ENCODE data around the gene LEFTY1.
"Not testable (repeated sequence)": the region's sequence is repeated elsewhere in the genome, so short reads cannot be mapped to it uniquely, and the experiment has no call there.

The LEFTY1 gene

GRCh38 chr1:225888898-225889601 is at the start of gene LEFTY1:
Gene LEFTY1 (minus strand): TSS chr1:225889146. CDS start chr1:225889066, 80 bp downstream.
- no peaks in the 10 kb centered on the region for H3K27me3 Mint-ChIP-seq
- ATAC-seq (ENCODE audit: low read depth) (no peak), DNase-seq (ENCODE audit: low spot score in 2 of 2) (no peak)
- H3K4me3 Mint-ChIP-seq, result no peak within 1 kb of the TSS
- H3K9me3 Mint-ChIP-seq, result no peaks in the 10 kb centered on the region
- no peak within 1 kb of the TSS for H3K27ac Mint-ChIP-seq
- no peaks in the 10 kb centered on the region for H3K36me3 Mint-ChIP-seq
- H3K4me1 Mint-ChIP-seq, result peaks cover 3% of the 10 kb centered on the region

GRCh38 chr1:225937048-225937968 is 48.4 kb upstream of the LEFTY1 start:
- Mint-ChIP-seq H3K27ac (no peak overlapping the region), H3K27me3 (no peaks in the 10 kb centered on the region), H3K9me3 (no peaks in the 10 kb centered on the region), H3K4me3 (no peak overlapping the region), H3K36me3 (no peaks in the 10 kb centered on the region), H3K4me1 (no peaks in the 10 kb centered on the region)
- no peak for DNase-seq (ENCODE audit: low spot score in 2 of 2)
- ATAC-seq (ENCODE audit: low read depth), result no peak

GRCh38 chr1:225936523-225936922 is 47.6 kb upstream of the LEFTY1 start:
- Mint-ChIP-seq H3K36me3 (no peaks in the 10 kb centered on the region), H3K27ac (no peak overlapping the region), H3K4me3 (no peak overlapping the region), H3K9me3 (no peaks in the 10 kb centered on the region), H3K4me1 (no peaks in the 10 kb centered on the region), H3K27me3 (no peaks in the 10 kb centered on the region)
- DNase-seq (ENCODE audit: low spot score in 2 of 2) (no peak), ATAC-seq (ENCODE audit: low read depth) (no peak)

DNA sequence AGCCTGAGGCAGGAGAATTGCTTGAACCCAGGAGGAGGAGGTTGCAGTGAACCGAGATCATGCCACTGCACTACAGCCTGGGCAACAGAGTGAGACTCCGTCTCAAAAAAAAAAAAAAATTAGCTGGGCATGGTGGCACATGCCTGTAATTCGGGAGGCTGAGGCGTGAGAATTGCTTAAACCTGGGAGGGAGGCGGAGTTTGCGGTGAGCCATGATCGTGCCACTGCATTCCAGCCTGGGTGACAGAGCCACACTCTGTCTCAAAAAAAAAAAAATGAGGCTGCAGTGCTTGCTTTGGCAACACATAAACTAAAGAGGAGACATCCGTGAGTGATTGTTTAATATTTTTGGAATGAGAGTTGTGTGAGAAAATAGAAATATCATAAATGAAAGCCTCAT is 47.1 kb upstream of the LEFTY1 start:
- DNase-seq (ENCODE audit: low spot score in 2 of 2); H3K27ac Mint-ChIP-seq; H3K4me3 Mint-ChIP-seq; H3K36me3 Mint-ChIP-seq; H3K9me3 Mint-ChIP-seq; H3K4me1 Mint-ChIP-seq; ATAC-seq (ENCODE audit: low read depth); H3K27me3 Mint-ChIP-seq: not testable (repeated sequence)

- Mint-ChIP-seq H3K36me3 (no peaks in the 10 kb centered on the region), H3K27ac (no peak overlapping the region), H3K4me3 (no peak overlapping the region), H3K27me3 (no peaks in the 10 kb centered on the region), H3K9me3 (no peaks in the 10 kb centered on the region), H3K4me1 (no peaks in the 10 kb centered on the region)
- DNase-seq (ENCODE audit: low spot score in 2 of 2) (no peak), ATAC-seq (ENCODE audit: low read depth) (no peak)
Measured at GRCh38 chr1:225934711-225935110, 45.8 kb upstream of the LEFTY1 start.

- Mint-ChIP-seq H3K4me1 (no peaks in the 10 kb centered on the region), H3K9me3 (no peaks in the 10 kb centered on the region), H3K27ac (no peak overlapping the region), H3K27me3 (no peaks in the 10 kb centered on the region), H3K4me3 (no peak overlapping the region), H3K36me3 (no peaks in the 10 kb centered on the region)
- ATAC-seq (ENCODE audit: low read depth) (no peak), DNase-seq (ENCODE audit: low spot score in 2 of 2) (no peak)
Measured at GRCh38 chr1:225933072-225933471, 44.1 kb upstream of the LEFTY1 start.

GRCh38 chr1:225931270-225932136 is 42.6 kb upstream of the LEFTY1 start:
- Mint-ChIP-seq H3K4me1 (no peaks in the 10 kb centered on the region), H3K9me3 (no peaks in the 10 kb centered on the region), H3K36me3 (no peaks in the 10 kb centered on the region), H3K27ac (no peak overlapping the region), H3K4me3 (no peak overlapping the region), H3K27me3 (no peaks in the 10 kb centered on the region)
- DNase-seq (ENCODE audit: low spot score in 2 of 2) (no peak), ATAC-seq (ENCODE audit: low read depth) (no peak)

DNA sequence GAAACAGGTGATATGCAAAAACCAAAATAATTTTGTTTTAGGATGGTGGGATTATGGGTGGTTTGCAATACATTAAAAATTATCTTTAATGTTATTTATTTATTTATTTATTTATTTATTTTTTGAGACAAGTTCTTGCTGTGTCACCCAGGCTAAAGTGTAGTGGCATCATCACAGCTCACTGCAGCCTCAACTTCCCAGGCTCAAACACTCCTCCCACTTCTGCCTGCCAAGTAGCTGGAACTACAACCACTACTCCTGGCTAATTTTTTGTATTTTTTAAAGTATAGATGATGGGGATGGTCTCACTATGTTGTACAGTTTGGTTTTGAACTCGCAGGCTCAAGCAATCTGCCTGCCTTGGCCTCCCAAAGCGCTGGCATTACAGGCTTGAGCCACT is 41.6 kb upstream of the LEFTY1 start:
- no peak overlapping the region for H3K4me3 Mint-ChIP-seq
- H3K4me1 Mint-ChIP-seq, result no peaks in the 10 kb centered on the region
- DNase-seq (ENCODE audit: low spot score in 2 of 2) (no peak), ATAC-seq (ENCODE audit: low read depth) (no peak)
- H3K9me3 Mint-ChIP-seq, result no peaks in the 10 kb centered on the region
- H3K27ac Mint-ChIP-seq, result no peak overlapping the region
- H3K27me3 Mint-ChIP-seq, result no peaks in the 10 kb centered on the region
- H3K36me3 Mint-ChIP-seq, result no peaks in the 10 kb centered on the region

DNA sequence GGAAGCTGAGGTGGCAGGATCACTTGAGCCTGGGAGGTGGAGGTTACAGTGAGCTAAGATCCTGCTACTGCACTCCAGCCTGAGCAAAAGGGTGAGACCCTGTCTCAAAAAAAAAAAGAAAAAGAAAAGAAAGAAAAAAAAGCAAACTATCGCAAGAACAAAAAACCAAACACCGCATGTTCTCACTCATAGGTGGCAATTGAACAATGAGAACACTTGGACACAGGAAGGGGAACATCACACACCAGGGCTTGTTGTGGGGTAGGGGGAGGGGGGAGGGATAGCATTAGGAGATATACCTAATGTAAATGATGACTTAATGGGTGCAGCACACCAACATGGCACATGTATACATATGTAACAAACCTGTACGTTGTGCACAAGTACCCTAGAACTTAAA is 40.5 kb upstream of the LEFTY1 start:
- not testable (repeated sequence) for ATAC-seq (ENCODE audit: low read depth); H3K4me1 Mint-ChIP-seq; H3K4me3 Mint-ChIP-seq; H3K27me3 Mint-ChIP-seq; DNase-seq (ENCODE audit: low spot score in 2 of 2); H3K36me3 Mint-ChIP-seq; H3K9me3 Mint-ChIP-seq; H3K27ac Mint-ChIP-seq

- ATAC-seq (ENCODE audit: low read depth) (no peak), DNase-seq (ENCODE audit: low spot score in 2 of 2) (no peak)
- Mint-ChIP-seq H3K27ac (no peak overlapping the region), H3K4me1 (no peaks in the 10 kb centered on the region), H3K36me3 (no peaks in the 10 kb centered on the region), H3K4me3 (no peak overlapping the region), H3K9me3 (no peaks in the 10 kb centered on the region), H3K27me3 (no peaks in the 10 kb centered on the region)
Measured at GRCh38 chr1:225928186-225929175, 39.5 kb upstream of the LEFTY1 start.

- Mint-ChIP-seq H3K9me3 (no peaks in the 10 kb centered on the region), H3K27ac (peak overlapping the region; percentile 36), H3K36me3 (no peaks in the 10 kb centered on the region), H3K4me3 (no peak overlapping the region), H3K27me3 (no peaks in the 10 kb centered on the region), H3K4me1 (peaks cover 5% of the 10 kb centered on the region)
- DNase-seq (ENCODE audit: low spot score in 2 of 2), result no peak
- no peak for ATAC-seq (ENCODE audit: low read depth)
Measured at GRCh38 chr1:225926551-225927113, 37.7 kb upstream of the LEFTY1 start.

GRCh38 chr1:225923692-225924555 is 35.0 kb upstream of the LEFTY1 start, which contains the start of gene PYCR2:
Gene PYCR2 (minus strand): TSS chr1:225924250. CDS start chr1:225924110, 140 bp downstream.
- ATAC-seq (ENCODE audit: low read depth) (peak; percentile 97), DNase-seq (ENCODE audit: low spot score in 2 of 2) (peak; percentile 88 to 94)
- Mint-ChIP-seq H3K36me3 (peaks cover 12% of the 10 kb centered on the region), H3K27me3 (no peaks in the 10 kb centered on the region), H3K27ac (peak within 1 kb of the TSS; percentile 95), H3K4me1 (peaks cover 5% of the 10 kb centered on the region), H3K9me3 (no peaks in the 10 kb centered on the region), H3K4me3 (peak within 1 kb of the TSS; percentile 97)

Data from memory B cell (primary cell).